ENCODE results near the gene SNRNP200.

GRCh38 chr2:96256611-96257113 is 48.7 kb downstream of the SNRNP200 start:
- TF ChIP-seq EP300 (IDR thresholded peaks at IDR 0.05) (no peak), POLR2A (IDR thresholded peaks at IDR 0.05) (no peak), POLR2AphosphoS5 (IDR thresholded peaks at IDR 0.05) (no peak)
- TF ChIP-seq, protein P1, sequence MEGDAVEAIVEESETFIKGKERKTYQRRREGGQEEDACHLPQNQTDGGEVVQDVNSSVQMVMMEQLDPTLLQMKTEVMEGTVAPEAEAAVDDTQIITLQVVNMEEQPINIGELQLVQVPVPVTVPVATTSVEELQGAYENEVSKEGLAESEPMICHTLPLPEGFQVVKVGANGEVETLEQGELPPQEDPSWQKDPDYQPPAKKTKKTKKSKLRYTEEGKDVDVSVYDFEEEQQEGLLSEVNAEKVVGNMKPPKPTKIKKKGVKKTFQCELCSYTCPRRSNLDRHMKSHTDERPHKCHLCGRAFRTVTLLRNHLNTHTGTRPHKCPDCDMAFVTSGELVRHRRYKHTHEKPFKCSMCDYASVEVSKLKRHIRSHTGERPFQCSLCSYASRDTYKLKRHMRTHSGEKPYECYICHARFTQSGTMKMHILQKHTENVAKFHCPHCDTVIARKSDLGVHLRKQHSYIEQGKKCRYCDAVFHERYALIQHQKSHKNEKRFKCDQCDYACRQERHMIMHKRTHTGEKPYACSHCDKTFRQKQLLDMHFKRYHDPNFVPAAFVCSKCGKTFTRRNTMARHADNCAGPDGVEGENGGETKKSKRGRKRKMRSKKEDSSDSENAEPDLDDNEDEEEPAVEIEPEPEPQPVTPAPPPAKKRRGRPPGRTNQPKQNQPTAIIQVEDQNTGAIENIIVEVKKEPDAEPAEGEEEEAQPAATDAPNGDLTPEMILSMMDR (IDR thresholded peaks at IDR 0.05) = no peak
